Duodenal mucosa (tissue), 2 donors: Measurements from ENCODE around the gene PRKD1.

ENCODE experiments used
- H3K27ac ChIP-seq: one replicate; pipeline ENCODE4 v1.7.0; 2013; ENCODE audit warnings: low read depth, low read length
- H3K27me3 ChIP-seq, 2 donors: one replicate each; pipeline ENCODE4 v1.7.0; 2013; ENCODE audit warnings: low read length in 2 of 2, control low read depth in 1 of 2; ENCODE audit not compliant: insufficient read depth in 2 of 2, control insufficient read depth in 1 of 2
- H3K36me3 ChIP-seq, 2 donors: one replicate each; pipeline ENCODE4 v1.7.0; 2013; ENCODE audit warnings: low read length in 2 of 2, control low read depth in 1 of 2; ENCODE audit not compliant: insufficient read depth in 2 of 2, control insufficient read depth in 1 of 2
- H3K4me1 ChIP-seq, 2 donors: one replicate each; pipeline ENCODE4 v1.7.0; 2013; ENCODE audit warnings: low read length in 2 of 2, control low read depth in 1 of 2; ENCODE audit not compliant: insufficient read depth in 2 of 2, control insufficient read depth in 1 of 2
- H3K4me3 ChIP-seq, 2 donors: one replicate each; pipeline ENCODE4 v1.7.0; 2013; ENCODE audit warnings: low read length in 2 of 2, low read depth in 1 of 2
- H3K9ac ChIP-seq, 2 donors: one replicate each; pipeline ENCODE4 v1.7.0; 2013; ENCODE audit warnings: low read length in 2 of 2, low read depth in 1 of 2
- H3K9me3 ChIP-seq, 2 donors: one replicate each; pipeline ENCODE4 v1.7.0; 2013; ENCODE audit warnings: low read length in 2 of 2, control low read depth in 1 of 2; ENCODE audit not compliant: control insufficient read depth in 1 of 2

PRKD1 gene

DNA sequence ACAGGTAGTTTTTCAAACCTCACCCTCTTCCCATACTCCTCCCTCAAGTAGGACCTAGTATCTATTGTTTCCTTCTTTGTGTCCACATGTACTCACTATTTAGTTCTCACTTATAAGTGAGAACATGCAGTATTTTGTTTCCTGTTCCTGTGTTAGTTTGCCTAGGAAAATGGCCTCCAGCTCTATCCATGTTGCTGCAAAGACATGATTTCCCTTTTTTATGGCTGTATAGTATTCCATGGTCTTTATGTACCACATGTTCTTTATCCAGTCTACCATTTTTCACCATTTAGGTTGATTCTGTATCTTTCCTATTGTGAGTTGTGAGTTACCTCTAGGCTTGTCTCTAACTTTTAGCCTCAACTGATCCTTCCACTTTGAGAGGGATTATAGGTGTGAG is 310.7 kb downstream of the PRKD1 start:
- H3K36me3 ChIP-seq = no peaks in the 10 kb centered on the region
- no peaks in the 10 kb centered on the region for H3K4me1 ChIP-seq
- no peaks in the 10 kb centered on the region for H3K27me3 ChIP-seq
- H3K4me3 ChIP-seq = no peak overlapping the region
- H3K27ac ChIP-seq = no peak overlapping the region
- no peaks in the 10 kb centered on the region for H3K9me3 ChIP-seq
- no peak overlapping the region for H3K9ac ChIP-seq

DNA sequence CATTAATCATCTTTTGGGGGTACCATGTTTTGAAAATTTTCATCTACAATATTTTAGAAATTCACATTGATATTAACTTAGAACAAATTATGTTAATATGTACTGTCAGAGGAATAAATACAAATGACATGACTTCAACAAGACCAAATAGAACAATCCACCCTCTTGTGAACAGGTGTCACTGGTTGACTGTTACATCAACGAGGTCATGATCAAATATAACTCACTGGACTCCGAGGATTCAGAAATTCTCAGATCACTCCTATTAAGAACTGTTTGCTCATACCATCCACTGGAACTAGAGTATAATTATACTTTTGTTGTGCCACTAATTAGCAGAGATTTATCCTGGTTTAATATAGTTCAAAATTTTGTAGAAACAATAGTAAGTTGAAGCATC is 318.8 kb downstream of the PRKD1 start:
- Histone ChIP-seq H3K4me3 (no peak overlapping the region), H3K27me3 (no peaks in the 10 kb centered on the region), H3K27ac (no peak overlapping the region), H3K4me1 (no peaks in the 10 kb centered on the region), H3K36me3 (no peaks in the 10 kb centered on the region), H3K9ac (no peak overlapping the region), H3K9me3 (no peaks in the 10 kb centered on the region)

DNA sequence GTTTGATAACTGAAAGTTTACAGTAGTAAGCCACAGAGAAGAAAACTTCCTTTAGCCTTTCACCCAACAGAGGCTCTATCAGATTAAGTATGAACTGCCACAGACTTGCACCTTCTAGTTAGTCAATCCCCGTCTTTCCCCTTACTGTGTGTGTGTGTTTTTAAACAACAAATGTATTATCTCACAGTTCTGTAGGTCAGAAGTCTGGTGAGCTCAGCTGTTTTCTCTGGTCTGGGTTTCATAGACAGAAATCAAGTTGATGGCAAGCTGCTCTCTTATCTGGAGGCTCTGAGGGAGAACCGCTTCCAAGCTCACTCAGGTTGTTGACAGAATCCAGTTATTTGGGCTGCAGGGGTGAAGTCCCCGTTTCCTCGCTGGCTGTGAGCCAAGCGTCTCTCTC is 320.5 kb downstream of the PRKD1 start:
- Histone ChIP-seq H3K27me3 (no peaks in the 10 kb centered on the region), H3K36me3 (no peaks in the 10 kb centered on the region), H3K4me1 (no peaks in the 10 kb centered on the region), H3K9ac (no peak overlapping the region), H3K4me3 (no peak overlapping the region), H3K9me3 (no peaks in the 10 kb centered on the region), H3K27ac (no peak overlapping the region)

DNA sequence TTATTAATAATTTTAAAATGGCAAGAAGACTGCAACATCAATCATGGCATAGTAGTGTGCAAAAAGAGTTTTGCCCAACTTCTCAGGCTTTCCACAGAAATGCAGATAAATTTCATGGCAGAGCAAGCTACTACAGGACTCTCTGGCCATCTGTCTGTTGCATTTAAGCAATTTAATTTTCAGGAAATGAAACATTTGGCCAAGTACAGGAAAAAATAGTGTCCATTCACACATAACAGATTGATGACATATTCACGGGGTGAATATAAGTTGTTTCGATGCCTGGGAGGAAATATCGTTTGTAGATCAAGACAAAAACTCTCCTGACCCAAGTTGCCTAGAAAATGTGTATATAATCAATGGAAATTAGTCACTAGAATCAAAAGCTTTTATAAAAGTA is 324.0 kb downstream of the PRKD1 start:
- no peak overlapping the region for H3K9ac ChIP-seq
- H3K9me3 ChIP-seq = no peaks in the 10 kb centered on the region
- no peaks in the 10 kb centered on the region for H3K27me3 ChIP-seq
- no peak overlapping the region for H3K27ac ChIP-seq
- no peaks in the 10 kb centered on the region for H3K4me1 ChIP-seq
- H3K36me3 ChIP-seq = no peaks in the 10 kb centered on the region
- H3K4me3 ChIP-seq = no peak overlapping the region

DNA sequence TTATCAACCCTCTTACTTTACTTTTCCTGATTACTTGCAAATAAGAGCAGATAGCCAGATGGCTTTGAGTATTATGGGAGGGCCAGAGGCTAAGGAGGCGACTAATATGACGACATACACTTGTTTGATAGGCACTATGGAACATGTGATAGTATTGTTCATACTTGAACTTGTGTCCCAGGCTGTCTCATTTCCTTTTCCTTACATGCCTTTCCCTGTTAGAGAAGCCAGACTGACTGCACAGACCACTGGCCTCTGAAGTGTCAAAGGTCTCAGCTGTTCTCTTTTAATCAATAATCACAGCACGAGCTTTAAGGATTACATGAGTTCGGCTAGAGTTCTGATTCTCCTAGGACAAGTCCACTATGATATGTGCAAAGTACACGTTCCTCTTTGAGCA is 326.0 kb downstream of the PRKD1 start:
- Histone ChIP-seq H3K4me3 (no peak overlapping the region), H3K9me3 (no peaks in the 10 kb centered on the region), H3K4me1 (no peaks in the 10 kb centered on the region), H3K27ac (no peak overlapping the region), H3K27me3 (no peaks in the 10 kb centered on the region), H3K9ac (no peak overlapping the region), H3K36me3 (no peaks in the 10 kb centered on the region)

DNA sequence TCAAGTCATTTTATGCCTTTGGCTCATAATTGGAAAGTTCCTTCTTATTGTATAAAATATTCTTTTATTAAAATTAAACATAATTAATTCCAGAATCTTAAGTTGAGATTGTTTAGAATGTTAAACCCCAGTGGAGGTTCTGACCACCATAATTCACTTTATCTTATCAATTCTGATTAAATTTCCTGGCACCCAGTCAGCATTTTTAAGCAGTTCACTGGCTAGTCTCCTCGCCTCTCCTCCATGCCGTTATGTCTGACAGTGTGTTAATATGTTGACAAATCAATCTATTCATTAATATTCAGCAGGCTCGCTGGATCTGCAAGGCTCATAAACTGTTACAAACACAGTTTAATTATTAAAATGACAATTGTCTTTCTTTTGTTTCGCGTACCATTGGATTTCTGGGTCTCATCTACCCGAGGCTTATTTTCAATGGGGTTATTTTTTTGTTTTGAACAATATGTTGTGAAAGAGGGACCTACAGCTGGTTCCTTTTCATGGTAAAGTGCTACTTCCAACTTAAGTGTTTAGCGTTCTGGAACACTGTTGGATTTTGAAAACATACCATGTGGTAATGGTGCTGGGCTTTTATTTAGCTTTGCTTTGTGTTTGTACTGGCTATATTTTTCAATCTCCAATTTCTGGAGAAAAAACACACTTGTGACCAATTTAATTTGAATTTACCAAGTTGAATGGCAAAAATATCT is 339.7 kb downstream of the PRKD1 start:
- Histone ChIP-seq H3K4me1 (no peaks in the 10 kb centered on the region), H3K9me3 (no peaks in the 10 kb centered on the region), H3K27me3 (no peaks in the 10 kb centered on the region), H3K4me3 (no peak overlapping the region), H3K36me3 (no peaks in the 10 kb centered on the region), H3K9ac (no peak overlapping the region), H3K27ac (no peak overlapping the region)

DNA sequence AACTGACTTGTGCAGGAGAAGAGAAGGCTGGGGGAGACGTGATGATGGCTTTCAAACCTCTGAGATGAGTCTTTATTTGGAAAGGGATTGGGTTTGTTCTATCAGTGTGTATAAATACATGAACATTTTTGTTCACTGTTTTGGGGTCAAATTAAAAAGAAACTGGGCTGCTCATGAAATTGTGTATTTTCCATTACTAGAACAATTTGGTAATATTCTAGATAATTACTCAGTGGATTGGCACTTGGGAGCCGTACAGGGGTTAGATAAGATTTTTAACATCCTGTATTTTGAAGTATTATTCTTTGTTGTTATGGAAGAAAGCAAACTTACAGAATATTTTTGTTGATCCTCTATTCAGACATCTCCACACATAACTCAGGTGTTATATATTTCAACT is 340.6 kb downstream of the PRKD1 start:
- Histone ChIP-seq H3K27me3 (no peaks in the 10 kb centered on the region), H3K36me3 (no peaks in the 10 kb centered on the region), H3K9ac (no peak overlapping the region), H3K4me3 (no peak overlapping the region), H3K4me1 (no peaks in the 10 kb centered on the region), H3K27ac (no peak overlapping the region), H3K9me3 (no peaks in the 10 kb centered on the region)

DNA sequence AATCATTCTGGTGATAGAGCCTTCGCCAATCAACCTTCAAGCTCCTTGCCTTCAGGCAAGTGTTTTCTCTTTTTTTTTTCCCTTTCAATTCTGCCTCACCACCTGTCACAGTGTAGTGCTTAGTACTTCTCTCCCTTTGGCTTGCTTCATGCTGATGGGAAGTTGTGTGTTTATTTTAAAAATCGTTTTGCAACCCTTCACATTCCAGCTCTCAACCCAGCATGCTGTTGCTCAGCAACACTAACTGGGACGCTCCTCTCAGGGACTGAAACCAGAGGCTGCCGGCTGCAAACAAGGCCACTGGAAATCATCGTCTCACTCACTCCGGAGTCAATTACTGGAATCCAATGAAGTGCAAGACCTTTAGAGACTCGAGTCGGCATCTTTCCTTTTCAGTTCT is 342.7 kb downstream of the PRKD1 start:
- no peaks in the 10 kb centered on the region for H3K4me1 ChIP-seq
- no peak overlapping the region for H3K4me3 ChIP-seq
- H3K9ac ChIP-seq = no peak overlapping the region
- H3K27ac ChIP-seq = no peak overlapping the region
- H3K9me3 ChIP-seq = no peaks in the 10 kb centered on the region
- no peaks in the 10 kb centered on the region for H3K36me3 ChIP-seq
- H3K27me3 ChIP-seq = no peaks in the 10 kb centered on the region

DNA sequence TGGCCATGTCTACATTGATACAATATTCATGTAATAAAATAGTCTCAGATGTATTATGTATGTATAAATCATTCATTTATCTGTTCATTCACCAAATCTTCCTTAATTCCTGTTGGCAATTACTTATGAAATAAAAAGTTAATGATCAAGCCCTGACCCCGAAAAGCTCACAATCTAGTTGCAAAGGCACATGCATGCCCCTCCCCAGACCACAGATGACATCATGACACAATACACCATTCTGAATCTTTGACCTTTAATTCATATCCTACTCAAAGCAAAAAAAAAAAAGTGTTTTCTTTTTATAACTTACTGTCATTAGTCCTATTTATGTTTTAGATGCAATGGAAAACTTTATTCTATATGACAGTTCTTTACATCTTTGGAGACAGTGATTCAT is 346.9 kb downstream of the PRKD1 start:
- Histone ChIP-seq H3K4me1 (no peaks in the 10 kb centered on the region), H3K27ac (no peak overlapping the region)

DNA sequence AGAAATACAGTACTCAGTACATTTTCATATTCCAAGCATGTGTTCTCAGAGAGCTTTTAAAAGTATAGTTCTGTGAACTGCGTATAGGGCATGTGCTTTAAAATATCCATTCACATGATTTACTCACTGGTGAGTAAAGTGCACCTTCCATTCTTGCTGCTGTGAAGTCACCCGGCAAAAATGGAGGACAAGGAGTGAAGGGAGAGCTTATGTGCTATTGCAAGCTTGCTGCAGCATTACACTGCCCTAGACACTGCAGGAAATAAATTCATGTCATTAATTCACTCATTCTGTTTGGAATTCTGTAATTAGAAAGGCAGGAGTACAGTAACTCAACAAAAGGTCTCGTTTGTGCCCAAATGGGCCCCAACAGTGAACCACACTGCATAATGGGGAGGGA is 347.8 kb downstream of the PRKD1 start:
- no peak overlapping the region for H3K27ac ChIP-seq
- H3K9ac ChIP-seq = no peak overlapping the region
- no peaks in the 10 kb centered on the region for H3K4me1 ChIP-seq
- no peaks in the 10 kb centered on the region for H3K9me3 ChIP-seq
- no peaks in the 10 kb centered on the region for H3K36me3 ChIP-seq
- no peak overlapping the region for H3K4me3 ChIP-seq
- H3K27me3 ChIP-seq = no peaks in the 10 kb centered on the region

More for the DNA sequence above, 346.9 kb downstream of the PRKD1 start:
- Histone ChIP-seq H3K27me3 (no peaks in the 10 kb centered on the region), H3K36me3 (no peaks in the 10 kb centered on the region), H3K4me3 (no peak overlapping the region), H3K9ac (no peak overlapping the region), H3K9me3 (no peaks in the 10 kb centered on the region)

DNA sequence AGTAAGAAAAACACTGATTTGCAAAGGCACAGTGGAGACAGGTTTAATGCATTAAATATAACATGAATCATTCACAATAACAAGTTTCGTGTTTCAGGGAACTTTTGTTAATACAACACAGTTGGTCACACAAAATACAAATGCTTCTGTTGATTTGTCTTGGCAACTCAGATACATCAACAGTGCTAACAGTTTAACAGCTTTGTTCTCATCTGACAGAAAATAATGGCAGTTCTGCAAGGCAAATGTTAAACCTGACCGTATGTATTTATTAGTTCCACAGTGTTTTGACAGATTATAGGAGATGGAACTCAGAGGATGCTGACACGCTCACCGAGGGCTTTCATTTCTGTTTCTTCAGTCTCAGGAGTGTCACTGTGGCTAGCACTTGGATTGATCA is 350.7 kb downstream of the PRKD1 start:
- no peak overlapping the region for H3K27ac ChIP-seq
- H3K9me3 ChIP-seq = no peaks in the 10 kb centered on the region
- H3K4me1 ChIP-seq = no peaks in the 10 kb centered on the region
- no peak overlapping the region for H3K9ac ChIP-seq
- no peaks in the 10 kb centered on the region for H3K27me3 ChIP-seq
- no peaks in the 10 kb centered on the region for H3K36me3 ChIP-seq
- no peak overlapping the region for H3K4me3 ChIP-seq
